Stimulated activated CD8-positive, alpha-beta memory T cell treated with anti-CD3 and anti-CD28 coated beads, Interleukin-4, amount 100 ng/mL, for 48 hours (primary cell): ENCODE results near the gene ZNF500.
"Not testable (repeated sequence)": the region's sequence is repeated elsewhere in the genome, so short reads cannot be mapped to it uniquely, and the experiment has no call there.

ENCODE experiments used
- DNase-seq: peaks from one replicate; pipeline ENCODE4 v3.0.0-alpha.2; 2020

ZNF500 gene

GRCh38 chr16:4795828-4796572 lies 29.0 kb upstream of the ZNF500 start:
- no peak for DNase-seq

- no peak for DNase-seq
These were observed 28.3 kb upstream of the ZNF500 start, which contains the start of gene SMIM22 for GRCh38 chr16:4795181-4795827. Gene SMIM22 (plus strand): TSS chr16:4795369. CDS start chr16:4795735, 366 bp downstream.

- no peak for DNase-seq
These were observed 26.1 kb upstream of the ZNF500 start for GRCh38 chr16:4792951-4793513.

GRCh38 chr16:4790871-4791270 lies 23.9 kb upstream of the ZNF500 start:
- no peak for DNase-seq

- DNase-seq, result no peak
These were observed 23.3 kb upstream of the ZNF500 start for GRCh38 chr16:4790261-4790660.

- DNase-seq, result no peak
These were observed 21.9 kb upstream of the ZNF500 start for GRCh38 chr16:4788910-4789309.

- no peak for DNase-seq
These were observed 21.5 kb upstream of the ZNF500 start for GRCh38 chr16:4788489-4788889.

GRCh38 chr16:4787627-4788482 lies 20.9 kb upstream of the ZNF500 start, which contains the start of gene SEPTIN12:
Gene SEPTIN12 (minus strand): TSS chr16:4788345. CDS start chr16:4787645, 700 bp downstream.
- DNase-seq, result no peak

GRCh38 chr16:4787068-4787467 lies 20.1 kb upstream of the ZNF500 start:
- DNase-seq, result no peak

- DNase-seq, result no peak
These were observed 18.9 kb upstream of the ZNF500 start for GRCh38 chr16:4785758-4786433.

GRCh38 chr16:4784444-4784987 lies 17.6 kb upstream of the ZNF500 start:
- DNase-seq, result not testable (repeated sequence)

- DNase-seq, result no peak
These were observed 17.0 kb upstream of the ZNF500 start for GRCh38 chr16:4783951-4784336.

GRCh38 chr16:4783251-4783950 lies 16.4 kb upstream of the ZNF500 start:
- DNase-seq, result no peak

- DNase-seq, result no peak
These were observed 13.3 kb upstream of the ZNF500 start for GRCh38 chr16:4780235-4780634.

- no peak for DNase-seq
These were observed 11.1 kb upstream of the ZNF500 start for GRCh38 chr16:4778050-4778392.

GRCh38 chr16:4777339-4778049 lies 10.5 kb upstream of the ZNF500 start:
- DNase-seq, result no peak

GRCh38 chr16:4776141-4776705 lies 9.3 kb upstream of the ZNF500 start:
- no peak for DNase-seq

GRCh38 chr16:4775005-4775404 lies 8.0 kb upstream of the ZNF500 start:
- DNase-seq, result no peak

GRCh38 chr16:4772351-4772750 lies 5.4 kb upstream of the ZNF500 start:
- no peak for DNase-seq

- DNase-seq, result no peak
These were observed 4.7 kb upstream of the ZNF500 start for GRCh38 chr16:4771646-4772045.

GRCh38 chr16:4769306-4769638 lies 2.3 kb upstream of the ZNF500 start:
- no peak for DNase-seq
